ENCODE results near the gene RDH5.

The RDH5 gene

DNA sequence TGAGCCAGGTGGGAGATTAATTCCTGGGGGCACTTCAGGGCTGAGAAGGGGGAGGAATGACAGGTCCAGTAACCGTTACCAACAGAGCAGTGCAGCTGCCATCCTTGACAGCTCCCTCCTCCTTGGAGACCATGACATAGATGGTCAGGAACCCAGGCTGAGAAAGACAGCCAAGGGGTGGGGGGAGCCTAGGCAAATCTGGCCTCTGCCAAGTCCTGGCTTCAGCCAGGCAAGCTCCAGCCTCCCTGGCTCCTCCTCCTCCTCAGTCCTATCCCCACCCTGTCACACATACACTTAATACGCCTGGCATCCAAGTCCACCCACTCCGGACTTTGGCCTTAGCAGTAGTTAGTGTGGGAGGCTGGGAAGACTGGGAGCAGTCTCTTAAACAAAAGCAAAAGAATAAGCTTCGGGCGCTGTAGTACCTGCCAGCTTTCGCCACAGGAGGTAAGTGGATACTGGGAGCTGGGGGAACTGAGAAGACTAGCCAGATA, at the start of gene RDH5:
Gene RDH5, plus strand, starts transcription at position 323 of the 494 bp plus-strand sequence. CDS start 792 bp downstream, outside the sequence.
- no peaks in the 10 kb centered on the region for H3K27me3 Mint-ChIP-seq
- no peak for ATAC-seq
- H3K36me3 Mint-ChIP-seq: peaks cover 6% of the 10 kb centered on the region
- peaks cover 46% of the 10 kb centered on the region for H3K4me1 Mint-ChIP-seq
- no peak within 1 kb of the TSS for H3K4me3 Mint-ChIP-seq
- H3K27ac Mint-ChIP-seq: no peak within 1 kb of the TSS
- H3K9me3 Mint-ChIP-seq: no peaks in the 10 kb centered on the region

DNA sequence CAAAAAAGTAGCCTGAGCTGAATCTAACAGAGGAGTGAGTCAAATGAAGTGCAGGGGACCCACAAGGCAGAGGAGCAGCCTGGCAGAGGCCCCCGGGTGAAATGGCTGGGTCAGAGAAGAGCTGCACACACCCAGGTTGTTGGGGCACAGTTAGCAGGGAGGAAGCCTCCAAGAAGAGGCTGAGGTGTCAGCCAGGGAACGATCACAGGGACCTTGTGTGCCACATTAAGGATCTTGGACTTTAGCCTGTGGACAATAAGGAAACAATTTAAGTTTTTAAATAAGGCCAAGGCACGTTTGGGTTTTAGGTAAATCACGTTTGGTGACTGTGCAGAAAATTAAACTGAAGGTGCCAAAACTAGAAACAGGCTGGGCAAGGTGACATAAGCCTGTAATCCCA, 48.4 kb upstream of the RDH5 start:
- no peak overlapping the region for H3K27ac Mint-ChIP-seq
- no peak for ATAC-seq
- no peaks in the 10 kb centered on the region for H3K27me3 Mint-ChIP-seq
- peaks cover 19% of the 10 kb centered on the region for H3K4me1 Mint-ChIP-seq
- H3K4me3 Mint-ChIP-seq: no peak overlapping the region
- no peaks in the 10 kb centered on the region for H3K36me3 Mint-ChIP-seq
- H3K9me3 Mint-ChIP-seq: peaks cover 3% of the 10 kb centered on the region

- Mint-ChIP-seq H3K4me1 (peaks cover 19% of the 10 kb centered on the region), H3K27me3 (no peaks in the 10 kb centered on the region), H3K27ac (peak overlapping the region; percentile 89), H3K9me3 (peaks cover 3% of the 10 kb centered on the region), H3K4me3 (peak overlapping the region; percentile 8), H3K36me3 (no peaks in the 10 kb centered on the region)
- ATAC-seq: peak; percentile 96
These were observed 46.6 kb upstream of the RDH5 start for GRCh38 chr12:55673638-55674037.

DNA sequence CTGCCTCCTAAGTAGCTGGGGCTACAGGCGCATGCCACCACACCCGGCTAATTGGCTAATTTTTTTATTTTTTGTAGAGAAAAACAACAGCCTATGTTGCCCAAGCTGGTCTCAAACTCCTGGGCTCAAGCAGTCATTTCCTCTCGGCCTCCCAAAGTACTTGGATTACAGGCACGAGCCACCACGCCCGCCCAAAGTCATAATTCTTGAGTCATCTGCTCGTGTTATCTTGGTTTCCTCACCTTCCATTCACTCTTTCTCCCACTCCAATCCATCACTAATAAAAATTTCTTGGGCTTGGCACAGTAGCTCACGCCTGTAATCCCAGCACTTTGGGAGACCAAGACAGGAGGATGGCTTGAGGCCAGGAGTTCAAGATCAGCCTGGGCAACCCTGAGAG, 44.5 kb upstream of the RDH5 start:
- H3K27me3 Mint-ChIP-seq: no peaks in the 10 kb centered on the region
- H3K4me3 Mint-ChIP-seq: no peak overlapping the region
- no peak overlapping the region for H3K27ac Mint-ChIP-seq
- ATAC-seq: no peak
- peaks cover 3% of the 10 kb centered on the region for H3K9me3 Mint-ChIP-seq
- H3K36me3 Mint-ChIP-seq: no peaks in the 10 kb centered on the region
- H3K4me1 Mint-ChIP-seq: peaks cover 21% of the 10 kb centered on the region

GRCh38 chr12:55676707-55677106, 43.5 kb upstream of the RDH5 start:
- ATAC-seq: no peak
- Mint-ChIP-seq H3K4me1 (peaks cover 31% of the 10 kb centered on the region), H3K27ac (no peak overlapping the region), H3K36me3 (no peaks in the 10 kb centered on the region), H3K9me3 (peaks cover 3% of the 10 kb centered on the region), H3K27me3 (no peaks in the 10 kb centered on the region), H3K4me3 (no peak overlapping the region)

- no peaks in the 10 kb centered on the region for H3K27me3 Mint-ChIP-seq
- ATAC-seq: no peak
- no peak overlapping the region for H3K4me3 Mint-ChIP-seq
- H3K36me3 Mint-ChIP-seq: no peaks in the 10 kb centered on the region
- H3K4me1 Mint-ChIP-seq: peaks cover 31% of the 10 kb centered on the region
- no peak overlapping the region for H3K27ac Mint-ChIP-seq
- no peaks in the 10 kb centered on the region for H3K9me3 Mint-ChIP-seq
These were observed 40.5 kb upstream of the RDH5 start for GRCh38 chr12:55679691-55680090.

GRCh38 chr12:55681142-55682077, 38.8 kb upstream of the RDH5 start:
- Mint-ChIP-seq H3K27me3 (peaks cover 9% of the 10 kb centered on the region), H3K4me1 (peaks cover 26% of the 10 kb centered on the region), H3K9me3 (no peaks in the 10 kb centered on the region), H3K4me3 (peak overlapping the region; percentile 59), H3K36me3 (no peaks in the 10 kb centered on the region), H3K27ac (peak overlapping the region; percentile 66)
- peak; percentile 67 for ATAC-seq

DNA sequence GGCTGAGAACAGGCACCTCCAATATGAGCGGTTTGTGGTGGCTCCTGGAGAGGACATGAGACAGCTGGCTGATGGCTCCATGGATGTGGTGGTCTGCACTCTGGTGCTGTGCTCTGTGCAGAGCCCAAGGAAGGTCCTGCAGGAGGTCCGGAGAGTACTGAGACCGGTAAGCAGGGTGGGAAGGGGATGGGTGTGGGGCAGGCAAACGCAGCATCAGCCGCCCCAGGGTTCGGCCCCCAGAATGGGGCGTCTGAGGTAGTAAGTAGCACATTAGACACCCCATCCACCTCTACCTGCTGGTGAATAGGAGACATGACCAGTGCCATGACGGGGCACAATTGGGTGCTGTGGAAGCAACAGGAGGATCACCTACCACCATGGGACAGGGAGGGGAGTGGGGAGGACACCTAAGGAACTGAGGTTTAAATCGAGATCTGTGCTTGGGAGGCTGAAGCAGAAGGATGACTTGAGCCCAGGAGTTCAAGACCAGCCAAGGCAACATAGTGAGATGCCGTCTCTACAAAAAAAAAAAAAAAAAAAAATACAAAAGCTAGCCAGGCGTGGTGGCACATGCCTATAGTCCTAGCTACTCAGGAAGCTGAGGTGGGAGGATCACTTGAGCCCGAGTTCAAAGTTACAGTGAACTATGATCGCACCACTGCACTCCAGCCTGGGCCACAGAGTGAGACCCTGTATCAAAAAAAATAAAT, 38.0 kb upstream of the RDH5 start:
- peak; percentile 54 for ATAC-seq
- Mint-ChIP-seq H3K4me1 (peaks cover 26% of the 10 kb centered on the region), H3K4me3 (peak overlapping the region; percentile 59), H3K9me3 (no peaks in the 10 kb centered on the region), H3K27ac (peak overlapping the region; percentile 66), H3K27me3 (peaks cover 9% of the 10 kb centered on the region), H3K36me3 (no peaks in the 10 kb centered on the region)

GRCh38 chr12:55683676-55684075, 36.5 kb upstream of the RDH5 start:
- Mint-ChIP-seq H3K9me3 (no peaks in the 10 kb centered on the region), H3K4me1 (peaks cover 32% of the 10 kb centered on the region), H3K27me3 (peaks cover 9% of the 10 kb centered on the region), H3K27ac (no peak overlapping the region), H3K4me3 (no peak overlapping the region), H3K36me3 (no peaks in the 10 kb centered on the region)
- no peak for ATAC-seq

GRCh38 chr12:55684761-55685370, 35.3 kb upstream of the RDH5 start:
- Mint-ChIP-seq H3K4me1 (peaks cover 32% of the 10 kb centered on the region), H3K27me3 (peaks cover 9% of the 10 kb centered on the region), H3K9me3 (no peaks in the 10 kb centered on the region), H3K4me3 (no peak overlapping the region), H3K27ac (no peak overlapping the region), H3K36me3 (no peaks in the 10 kb centered on the region)
- ATAC-seq: no peak

- no peak for ATAC-seq
These were observed 34.5 kb upstream of the RDH5 start for GRCh38 chr12:55685671-55686070.

GRCh38 chr12:55686366-55687010, 33.7 kb upstream of the RDH5 start:
- Mint-ChIP-seq H3K27me3 (peaks cover 9% of the 10 kb centered on the region), H3K9me3 (no peaks in the 10 kb centered on the region), H3K4me1 (peaks cover 22% of the 10 kb centered on the region), H3K4me3 (no peak overlapping the region), H3K36me3 (no peaks in the 10 kb centered on the region), H3K27ac (no peak overlapping the region)
- no peak for ATAC-seq

More at GRCh38 chr12:55685671-55686070, 34.5 kb upstream of the RDH5 start:
- H3K27ac Mint-ChIP-seq: no peak overlapping the region
- peaks cover 30% of the 10 kb centered on the region for H3K4me1 Mint-ChIP-seq
- no peaks in the 10 kb centered on the region for H3K9me3 Mint-ChIP-seq
- H3K27me3 Mint-ChIP-seq: peaks cover 9% of the 10 kb centered on the region
- no peaks in the 10 kb centered on the region for H3K36me3 Mint-ChIP-seq
- H3K4me3 Mint-ChIP-seq: no peak overlapping the region

DNA sequence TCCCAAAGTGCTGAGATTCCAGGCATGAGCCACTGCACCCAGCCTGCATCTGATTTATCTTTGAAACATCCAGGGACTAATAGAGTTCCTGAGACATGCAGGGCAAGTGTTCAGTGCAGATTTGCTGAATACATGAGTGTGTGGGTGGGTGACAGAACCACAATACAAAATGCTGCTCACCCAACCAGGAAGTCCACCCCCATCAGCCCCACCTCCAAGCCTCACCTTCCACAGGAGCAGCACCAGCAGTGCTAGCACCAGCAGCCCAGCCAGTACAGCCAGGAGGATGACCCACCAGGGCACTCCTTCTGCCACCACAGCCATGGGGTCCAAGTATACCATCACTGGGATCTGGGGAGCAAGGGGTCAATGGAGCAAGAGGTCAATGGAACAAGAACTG, 32.4 kb upstream of the RDH5 start:
- ATAC-seq: no peak
- H3K27me3 Mint-ChIP-seq: peaks cover 9% of the 10 kb centered on the region

DNA sequence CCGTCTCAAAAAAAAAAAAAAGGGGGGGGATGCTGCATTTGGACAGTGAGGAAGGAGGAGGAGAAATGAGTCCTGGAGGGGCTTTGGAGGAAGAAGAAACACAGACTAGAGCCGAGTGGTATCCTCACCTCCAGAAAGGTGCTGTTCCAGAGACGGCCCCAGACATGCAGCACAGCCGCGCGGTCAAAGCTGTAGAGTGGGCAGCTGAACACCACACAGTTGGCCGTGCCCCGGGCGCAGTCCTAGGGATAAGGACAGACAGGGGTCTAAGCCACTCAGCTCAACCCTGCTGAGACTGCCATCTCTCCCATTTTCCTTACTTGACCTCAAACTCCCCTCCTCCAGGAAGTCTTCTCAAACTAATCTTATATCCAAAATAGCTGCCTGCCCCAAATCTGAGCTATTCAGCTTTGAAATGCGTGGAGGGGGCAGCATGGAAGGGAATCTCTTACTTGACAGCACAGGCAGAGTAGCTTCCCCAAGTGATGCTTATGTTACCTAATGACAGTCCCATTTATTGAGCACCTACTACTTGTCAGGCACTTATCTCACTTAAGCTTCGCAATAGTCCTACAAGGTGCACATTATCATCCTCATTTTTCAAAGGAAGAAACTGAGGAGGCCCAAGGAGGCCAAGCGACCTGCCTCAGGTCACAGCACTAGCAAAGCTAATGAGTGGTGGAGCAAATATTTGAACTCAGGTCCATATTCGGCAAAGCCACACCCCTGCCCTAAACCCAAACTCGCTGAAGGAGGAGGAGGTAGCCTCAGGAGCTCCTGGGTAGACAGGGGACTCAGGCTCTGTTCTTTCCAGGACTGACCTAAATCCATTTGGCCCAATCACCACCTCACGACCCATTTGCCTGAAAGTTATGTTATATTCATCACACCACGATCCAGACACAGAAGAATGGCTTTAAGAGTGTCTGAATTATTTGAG, 31.2 kb upstream of the RDH5 start:
- Mint-ChIP-seq H3K27me3 (peaks cover 9% of the 10 kb centered on the region), H3K4me3 (no peak overlapping the region), H3K9me3 (no peaks in the 10 kb centered on the region), H3K36me3 (no peaks in the 10 kb centered on the region), H3K27ac (no peak overlapping the region), H3K4me1 (peaks cover 6% of the 10 kb centered on the region)
- no peak for ATAC-seq

More for the DNA sequence above, 32.4 kb upstream of the RDH5 start:
- no peaks in the 10 kb centered on the region for H3K9me3 Mint-ChIP-seq
- H3K27ac Mint-ChIP-seq: no peak overlapping the region
- no peak overlapping the region for H3K4me3 Mint-ChIP-seq
- peaks cover 9% of the 10 kb centered on the region for H3K4me1 Mint-ChIP-seq
- H3K36me3 Mint-ChIP-seq: no peaks in the 10 kb centered on the region
